IPS-18a (cell line): ENCODE results near the gene PDCL3.

Source experiments
- H3K27ac ChIP-seq: one replicate; pipeline ENCODE4 v1.5.1; 2013; ENCODE audit warnings: low read length
- H3K27me3 ChIP-seq: one replicate; pipeline ENCODE4 v1.6.1; 2013; ENCODE audit warnings: mild to moderate bottlenecking, low read length; ENCODE audit not compliant: control insufficient read depth, insufficient read depth
- H3K36me3 ChIP-seq: one replicate; pipeline ENCODE4 v1.6.1; 2013; ENCODE audit warnings: low read depth, low read length; ENCODE audit not compliant: control insufficient read depth
- H3K4me1 ChIP-seq: one replicate; pipeline ENCODE4 v1.6.1; 2013; ENCODE audit warnings: low read depth, low read length; ENCODE audit not compliant: control insufficient read depth
- H3K4me3 ChIP-seq: one replicate; pipeline ENCODE4 v1.5.1; 2013; ENCODE audit warnings: low read length
- H3K9ac ChIP-seq: one replicate; pipeline ENCODE4 v1.6.1; 2013; ENCODE audit warnings: mild to moderate bottlenecking, low read length, moderate library complexity
- H3K9me3 ChIP-seq: one replicate; pipeline ENCODE4 v1.6.1; 2013; ENCODE audit warnings: low read depth, low read length; ENCODE audit not compliant: control insufficient read depth

PDCL3 gene

GRCh38 chr2:100599566-100599965 lies 36.8 kb downstream of the PDCL3 start:
- Histone ChIP-seq H3K9me3 (no peaks in the 10 kb centered on the region), H3K4me1 (peaks cover 16% of the 10 kb centered on the region), H3K9ac (no peak overlapping the region), H3K36me3 (no peaks in the 10 kb centered on the region), H3K4me3 (no peak overlapping the region), H3K27ac (no peak overlapping the region), H3K27me3 (peaks cover 6% of the 10 kb centered on the region)

GRCh38 chr2:100601661-100602060 lies 38.9 kb downstream of the PDCL3 start:
- no peak overlapping the region for H3K9ac ChIP-seq
- peaks cover 17% of the 10 kb centered on the region for H3K4me1 ChIP-seq
- no peak overlapping the region for H3K4me3 ChIP-seq

GRCh38 chr2:100603414-100603813 lies 40.6 kb downstream of the PDCL3 start:
- Histone ChIP-seq H3K9ac (no peak overlapping the region), H3K4me1 (peaks cover 17% of the 10 kb centered on the region), H3K27me3 (peaks cover 6% of the 10 kb centered on the region), H3K4me3 (no peak overlapping the region), H3K9me3 (no peaks in the 10 kb centered on the region), H3K27ac (no peak overlapping the region), H3K36me3 (no peaks in the 10 kb centered on the region)

More at GRCh38 chr2:100601661-100602060, 38.9 kb downstream of the PDCL3 start:
- Histone ChIP-seq H3K27me3 (peaks cover 6% of the 10 kb centered on the region), H3K36me3 (no peaks in the 10 kb centered on the region), H3K27ac (no peak overlapping the region), H3K9me3 (no peaks in the 10 kb centered on the region)

- H3K27me3 ChIP-seq = peaks cover 6% of the 10 kb centered on the region
- H3K4me3 ChIP-seq = no peak overlapping the region
- no peak overlapping the region for H3K27ac ChIP-seq
- H3K9ac ChIP-seq = no peak overlapping the region
- H3K36me3 ChIP-seq = no peaks in the 10 kb centered on the region
- peaks cover 17% of the 10 kb centered on the region for H3K4me1 ChIP-seq
- no peaks in the 10 kb centered on the region for H3K9me3 ChIP-seq
These were observed 41.3 kb downstream of the PDCL3 start for GRCh38 chr2:100603948-100604633.

- H3K9ac ChIP-seq = no peak overlapping the region
- peaks cover 6% of the 10 kb centered on the region for H3K27me3 ChIP-seq
- H3K36me3 ChIP-seq = no peaks in the 10 kb centered on the region
- H3K27ac ChIP-seq = no peak overlapping the region
- no peaks in the 10 kb centered on the region for H3K9me3 ChIP-seq
- no peak overlapping the region for H3K4me3 ChIP-seq
- peaks cover 16% of the 10 kb centered on the region for H3K4me1 ChIP-seq
These were observed 43.5 kb downstream of the PDCL3 start for GRCh38 chr2:100606332-100606725.

GRCh38 chr2:100606726-100607343 lies 44.0 kb downstream of the PDCL3 start:
- Histone ChIP-seq H3K27ac (no peak overlapping the region), H3K9ac (no peak overlapping the region), H3K27me3 (peaks cover 6% of the 10 kb centered on the region)

GRCh38 chr2:100610381-100610831 lies 47.6 kb downstream of the PDCL3 start:
- Histone ChIP-seq H3K27ac (no peak overlapping the region), H3K9me3 (no peaks in the 10 kb centered on the region), H3K36me3 (no peaks in the 10 kb centered on the region), H3K4me3 (no peak overlapping the region), H3K9ac (no peak overlapping the region), H3K27me3 (no peaks in the 10 kb centered on the region), H3K4me1 (no peaks in the 10 kb centered on the region)

More at GRCh38 chr2:100606726-100607343, 44.0 kb downstream of the PDCL3 start:
- peaks cover 13% of the 10 kb centered on the region for H3K4me1 ChIP-seq
- no peak overlapping the region for H3K4me3 ChIP-seq
- H3K9me3 ChIP-seq = no peaks in the 10 kb centered on the region
- H3K36me3 ChIP-seq = no peaks in the 10 kb centered on the region

- H3K4me1 ChIP-seq = no peaks in the 10 kb centered on the region
- no peak overlapping the region for H3K4me3 ChIP-seq
- no peaks in the 10 kb centered on the region for H3K27me3 ChIP-seq
- H3K9me3 ChIP-seq = no peaks in the 10 kb centered on the region
- no peak overlapping the region for H3K27ac ChIP-seq
- no peak overlapping the region for H3K9ac ChIP-seq
- H3K36me3 ChIP-seq = no peaks in the 10 kb centered on the region
These were observed 48.6 kb downstream of the PDCL3 start for GRCh38 chr2:100611079-100612029.

GRCh38 chr2:100612388-100613000 lies 49.7 kb downstream of the PDCL3 start:
- no peak overlapping the region for H3K27ac ChIP-seq
- no peak overlapping the region for H3K9ac ChIP-seq
- H3K27me3 ChIP-seq = no peaks in the 10 kb centered on the region
- no peak overlapping the region for H3K4me3 ChIP-seq
- no peaks in the 10 kb centered on the region for H3K9me3 ChIP-seq
- H3K4me1 ChIP-seq = no peaks in the 10 kb centered on the region
- no peaks in the 10 kb centered on the region for H3K36me3 ChIP-seq

GRCh38 chr2:100613719-100614118 lies 50.9 kb downstream of the PDCL3 start:
- H3K4me3 ChIP-seq = no peak overlapping the region
- H3K27me3 ChIP-seq = no peaks in the 10 kb centered on the region
- H3K36me3 ChIP-seq = no peaks in the 10 kb centered on the region
- H3K9ac ChIP-seq = no peak overlapping the region
- H3K4me1 ChIP-seq = no peaks in the 10 kb centered on the region
- no peaks in the 10 kb centered on the region for H3K9me3 ChIP-seq
- no peak overlapping the region for H3K27ac ChIP-seq

GRCh38 chr2:100614455-100615000 lies 51.7 kb downstream of the PDCL3 start:
- no peak overlapping the region for H3K4me3 ChIP-seq
- no peak overlapping the region for H3K9ac ChIP-seq
- H3K27ac ChIP-seq = no peak overlapping the region
- no peaks in the 10 kb centered on the region for H3K27me3 ChIP-seq
- no peaks in the 10 kb centered on the region for H3K36me3 ChIP-seq
- H3K9me3 ChIP-seq = no peaks in the 10 kb centered on the region
- no peaks in the 10 kb centered on the region for H3K4me1 ChIP-seq
